ENCODE results near the gene MRPL12.

MRPL12 gene

DNA sequence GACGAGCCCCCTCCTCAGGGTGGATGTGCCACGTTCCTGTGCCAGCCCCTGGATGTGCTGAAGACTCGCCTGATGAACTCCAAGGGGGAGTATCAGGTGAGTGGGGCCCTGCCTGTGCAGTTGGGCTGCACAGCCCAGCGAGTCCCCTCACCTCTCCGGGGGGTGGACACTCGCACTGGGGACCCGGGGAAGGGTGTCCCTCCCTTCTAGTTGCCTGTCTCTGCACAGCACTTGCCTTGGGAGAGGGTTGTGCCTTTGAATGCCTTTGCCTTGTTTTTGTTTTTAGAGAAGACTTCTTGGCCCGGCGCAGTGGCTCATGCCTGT is 14.6 kb downstream of the MRPL12 start:
- Histone ChIP-seq H3K36me3 (peaks cover 71% of the 10 kb centered on the region), H3K4me3 (ENCODE audit: low read depth, low read length) (no peak overlapping the region), H3K27me3 (ENCODE audit: insufficient read depth, low read depth, severe bottlenecking) (no peaks in the 10 kb centered on the region), H3K9me3 (ENCODE audit: severe bottlenecking) (no peaks in the 10 kb centered on the region), H3K27ac (no peak overlapping the region)
- TF ChIP-seq CTCF (IDR thresholded peaks at IDR 0.05; ENCODE audit: low read depth, low read length), result no peak
- no peak for DNase-seq

GRCh38 chr17:81719410-81720266 is 16.5 kb downstream of the MRPL12 start:
- DNase-seq, result no peak
- Histone ChIP-seq H3K27ac (no peak overlapping the region), H3K4me3 (ENCODE audit: low read depth, low read length) (no peak overlapping the region), H3K27me3 (ENCODE audit: insufficient read depth, low read depth, severe bottlenecking) (no peaks in the 10 kb centered on the region), H3K9me3 (ENCODE audit: severe bottlenecking) (no peaks in the 10 kb centered on the region), H3K36me3 (peaks cover 62% of the 10 kb centered on the region)
- TF ChIP-seq CTCF (IDR thresholded peaks at IDR 0.05; ENCODE audit: low read depth, low read length), result no peak

GRCh38 chr17:81720267-81721071 is 17.3 kb downstream of the MRPL12 start:
- no peak for DNase-seq
- no peaks in the 10 kb centered on the region for H3K9me3 ChIP-seq (ENCODE audit: severe bottlenecking)
- peaks cover 54% of the 10 kb centered on the region for H3K36me3 ChIP-seq
- TF ChIP-seq CTCF (IDR thresholded peaks at IDR 0.05; ENCODE audit: low read depth, low read length), result no peak
- H3K27me3 ChIP-seq (ENCODE audit: insufficient read depth, low read depth, severe bottlenecking), result no peaks in the 10 kb centered on the region
- H3K27ac ChIP-seq, result no peak overlapping the region
- no peak overlapping the region for H3K4me3 ChIP-seq (ENCODE audit: low read depth, low read length)

DNA sequence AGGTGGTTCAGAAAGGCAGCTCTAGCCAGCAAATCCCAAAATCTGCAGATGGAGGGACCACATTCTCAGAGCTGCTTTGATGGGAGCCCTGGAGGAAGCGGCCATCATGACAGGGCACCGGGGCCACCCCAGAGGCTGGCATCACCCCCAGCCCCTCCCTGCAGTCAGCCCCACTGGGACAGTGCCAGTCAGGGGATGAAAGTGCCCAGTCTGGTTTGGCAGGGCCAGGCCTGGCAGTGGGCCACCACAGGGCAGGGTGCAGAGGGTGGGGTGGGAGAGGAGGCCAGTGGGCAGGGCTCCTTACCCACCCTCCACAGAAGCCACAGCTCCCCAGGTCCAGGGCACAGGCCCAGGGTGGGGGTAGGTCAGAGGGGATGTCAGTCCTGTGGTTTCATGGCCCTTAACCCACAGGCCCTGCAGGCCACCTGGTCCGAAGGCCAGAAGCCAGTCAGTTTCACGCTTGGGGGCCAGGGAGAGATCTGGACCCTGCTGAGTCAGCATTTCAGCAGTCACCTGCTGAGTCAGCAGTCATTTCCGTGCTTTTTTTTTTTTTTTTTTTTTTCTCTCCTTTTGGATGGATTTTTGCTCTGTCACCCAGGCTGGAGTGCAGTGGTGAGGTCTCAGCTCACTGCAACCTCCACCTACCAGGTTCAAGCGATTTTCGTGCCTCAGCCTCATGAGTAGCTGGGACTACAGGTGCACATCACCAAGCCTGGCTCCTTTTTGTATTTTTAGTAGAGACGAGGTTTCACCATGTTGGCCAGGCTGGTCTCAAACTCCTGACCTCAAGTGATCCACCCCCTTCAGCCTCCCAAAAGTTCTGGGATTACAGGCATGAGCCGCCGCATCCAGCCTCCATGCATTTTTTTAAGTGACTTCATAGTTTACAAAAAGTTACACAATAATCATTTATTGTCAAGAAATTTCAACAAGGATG is 19.3 kb downstream of the MRPL12 start:
- Histone ChIP-seq H3K27ac (no peak overlapping the region), H3K9me3 (ENCODE audit: severe bottlenecking) (no peaks in the 10 kb centered on the region), H3K4me3 (ENCODE audit: low read depth, low read length) (no peak overlapping the region), H3K27me3 (ENCODE audit: insufficient read depth, low read depth, severe bottlenecking) (no peaks in the 10 kb centered on the region), H3K36me3 (peaks cover 34% of the 10 kb centered on the region)
- no peak for DNase-seq
- TF ChIP-seq CTCF (IDR thresholded peaks at IDR 0.05; ENCODE audit: low read depth, low read length), result no peak

GRCh38 chr17:81723651-81724209 is 20.6 kb downstream of the MRPL12 start:
- DNase-seq, result no peak
- Histone ChIP-seq H3K4me3 (ENCODE audit: low read depth, low read length) (no peak overlapping the region), H3K36me3 (peaks cover 22% of the 10 kb centered on the region), H3K9me3 (ENCODE audit: severe bottlenecking) (no peaks in the 10 kb centered on the region), H3K27me3 (ENCODE audit: insufficient read depth, low read depth, severe bottlenecking) (no peaks in the 10 kb centered on the region), H3K27ac (no peak overlapping the region)
- no peak for TF ChIP-seq CTCF (IDR thresholded peaks at IDR 0.05; ENCODE audit: low read depth, low read length)

All from WERI-Rb-1 (cell line).